Ascending aorta (tissue), 2 donors: Measurements from ENCODE around the gene PLXNA4. TPM values are rescaled to one million over a fixed set of nuclear protein-coding genes. Genes with fewer than 3 reads are reported as not detected.

Experiments
- DNase-seq, 2 donors: peaks; one replicate each; pipeline ENCODE4 v3.0.0-alpha.2; 2019; ENCODE audit warnings: low spot score in 2 of 2
- H3K27ac ChIP-seq, 2 donors: fragments of 200-600 bp; sonication (generic); one replicate each; pipeline ENCODE4 v1.5.1; 2016 to 2017; ENCODE audit warnings: mild to moderate bottlenecking in 1 of 2
- H3K27me3 ChIP-seq: fragments of 200-600 bp; sonication (generic); one replicate; pipeline ENCODE4 v1.5.1; 2017
- H3K36me3 ChIP-seq, 2 donors: fragments of 200-600 bp; sonication (generic); one replicate each; pipeline ENCODE4 v1.5.1; 2016
- H3K4me1 ChIP-seq, 2 donors: fragments of 200-600 bp; sonication (generic); one replicate each; pipeline ENCODE4 v1.5.1; 2016 to 2017; ENCODE audit warnings: mild to moderate bottlenecking in 1 of 2
- H3K4me3 ChIP-seq, 2 donors: fragments of 200-600 bp; sonication (generic); one replicate each; pipeline ENCODE4 v1.5.1; 2016 to 2017; ENCODE audit warnings: mild to moderate bottlenecking in 1 of 2
- H3K9me3 ChIP-seq, 2 donors: fragments of 200-600 bp; sonication (generic); one replicate each; pipeline ENCODE4 v1.5.1; 2016
- CTCF ChIP-seq, 3 experiments: fragments of 200-600 bp in 2 of 3; fragments of 450-650 bp in 1 of 3; sonication (generic) in 2 of 3; IDR thresholded peaks; one replicate each; pipeline ENCODE4 v1.5.1; 2016 to 2019; ENCODE audit warnings: antibody characterized with exemption in 3 of 3, mild to moderate bottlenecking in 1 of 3, moderate library complexity in 1 of 3
- intact Hi-C: fragments of 100-400 bp; cut with DNase I; formaldehyde crosslinking; loops from one replicate; pipeline ENCODE4 v1.15.1; 2023
- total RNA-seq: library from RNA; depleted of rRNA; stranded (reverse); fragments of >200 nt; gene quantifications from one replicate; pipeline ENCODE4 v1.1.0, GENCODE V29; 2016

PLXNA4 gene
- total RNA-seq, 1 donor from 2014 or later = 27.1 TPM

GRCh38 chr7:132230462-132230861, 345.8 kb downstream of the PLXNA4 start:
- TF ChIP-seq CTCF (IDR thresholded peaks at IDR 0.05) = no peak
- no peaks in the 10 kb centered on the region for H3K4me1 ChIP-seq
- H3K9me3 ChIP-seq = no peaks in the 10 kb centered on the region
- peaks cover 0 to 4% of the 10 kb centered on the region in 2 donors for H3K36me3 ChIP-seq
- H3K4me3 ChIP-seq = no peak overlapping the region
- no peak overlapping the region for H3K27ac ChIP-seq
- H3K27me3 ChIP-seq = no peaks in the 10 kb centered on the region
- no peak for DNase-seq
- intact Hi-C loops = no loop called here

GRCh38 chr7:132228240-132228639, 348.0 kb downstream of the PLXNA4 start:
- Histone ChIP-seq H3K36me3 (peaks cover 3 to 6% of the 10 kb centered on the region in 2 donors), H3K4me1 (no peaks in the 10 kb centered on the region), H3K9me3 (no peaks in the 10 kb centered on the region), H3K27ac (no peak overlapping the region), H3K4me3 (no peak overlapping the region), H3K27me3 (no peaks in the 10 kb centered on the region)
- no peak for TF ChIP-seq CTCF (IDR thresholded peaks at IDR 0.05)
- no peak for DNase-seq
- intact Hi-C loops = no loop called here

GRCh38 chr7:132226957-132227290, 349.3 kb downstream of the PLXNA4 start:
- no peaks in the 10 kb centered on the region for H3K4me1 ChIP-seq
- no peaks in the 10 kb centered on the region for H3K27me3 ChIP-seq
- H3K4me3 ChIP-seq = no peak overlapping the region
- intact Hi-C loops = no loop called here
- H3K9me3 ChIP-seq = no peaks in the 10 kb centered on the region
- H3K36me3 ChIP-seq = peaks cover 7 to 14% of the 10 kb centered on the region in 2 donors
- no peak overlapping the region for H3K27ac ChIP-seq
- no peak for DNase-seq
- TF ChIP-seq CTCF (IDR thresholded peaks at IDR 0.05) = no peak

- H3K27ac ChIP-seq = no peak overlapping the region
- no peak for DNase-seq
- TF ChIP-seq CTCF (IDR thresholded peaks at IDR 0.05) = no peak
- intact Hi-C loops = no loop called here
- H3K27me3 ChIP-seq = no peaks in the 10 kb centered on the region
- no peaks in the 10 kb centered on the region for H3K4me1 ChIP-seq
- peaks cover 7 to 14% of the 10 kb centered on the region in 2 donors for H3K36me3 ChIP-seq
- H3K9me3 ChIP-seq = no peaks in the 10 kb centered on the region
- no peak overlapping the region for H3K4me3 ChIP-seq
These were observed 350.0 kb downstream of the PLXNA4 start for GRCh38 chr7:132226046-132226956.

- Histone ChIP-seq H3K9me3 (no peaks in the 10 kb centered on the region), H3K27ac (no peak overlapping the region), H3K4me3 (no peak overlapping the region), H3K27me3 (no peaks in the 10 kb centered on the region), H3K36me3 (peaks cover 9 to 14% of the 10 kb centered on the region in 2 donors), H3K4me1 (no peaks in the 10 kb centered on the region)
- no peak for TF ChIP-seq CTCF (IDR thresholded peaks at IDR 0.05)
- DNase-seq = no peak
- intact Hi-C loops = no loop called here
These were observed 350.8 kb downstream of the PLXNA4 start for GRCh38 chr7:132225216-132226030.
